DMS79 treated with DMSO at 0.1 percent for 48 hours (cell line): ENCODE data around the gene PLK4.
"Not testable (repeated sequence)": the region's sequence is repeated elsewhere in the genome, so short reads cannot be mapped to it uniquely, and the experiment has no call there.

Source experiments
- DNase-seq: peaks from one replicate; lab custom pipeline; 2025; lab: John Stamatoyannopoulos, UW

Gene PLK4

GRCh38 chr4:127880763-127881562, at the start of gene PLK4:
PLK4 (plus strand) TSS chr4:127880893; CDS start chr4:127881135, 242 bp downstream.
- peak; percentile 79 for DNase-seq

- no peak for DNase-seq
Measured at GRCh38 chr4:127832585-127832984, 48.1 kb upstream of the PLK4 start.

- DNase-seq: no peak
Measured at GRCh38 chr4:127843704-127844600, 36.7 kb upstream of the PLK4 start.

GRCh38 chr4:127844601-127845116, 36.0 kb upstream of the PLK4 start:
- no peak for DNase-seq

GRCh38 chr4:127846061-127846460, 34.6 kb upstream of the PLK4 start:
- no peak for DNase-seq

- no peak for DNase-seq
Measured at GRCh38 chr4:127846765-127847164, 33.9 kb upstream of the PLK4 start.

GRCh38 chr4:127849505-127850234, 31.0 kb upstream of the PLK4 start:
- DNase-seq: peak; percentile 0

- DNase-seq: no peak
Measured at GRCh38 chr4:127852661-127853060, 28.0 kb upstream of the PLK4 start.

- DNase-seq: no peak
Measured at GRCh38 chr4:127856196-127856812, 24.4 kb upstream of the PLK4 start.

GRCh38 chr4:127856813-127857447, 23.8 kb upstream of the PLK4 start:
- no peak for DNase-seq

GRCh38 chr4:127857641-127858040, 23.1 kb upstream of the PLK4 start:
- no peak for DNase-seq

GRCh38 chr4:127868196-127868595, 12.5 kb upstream of the PLK4 start:
- DNase-seq: no peak

GRCh38 chr4:127870281-127870680, 10.4 kb upstream of the PLK4 start:
- DNase-seq: no peak

- DNase-seq: no peak
Measured at GRCh38 chr4:127870688-127871087, 10.0 kb upstream of the PLK4 start.

GRCh38 chr4:127875791-127876190, 4.9 kb upstream of the PLK4 start:
- no peak for DNase-seq

GRCh38 chr4:127881563-127881864, 821 bp downstream of the PLK4 start:
- DNase-seq: no peak

GRCh38 chr4:127888559-127888958, 7.9 kb downstream of the PLK4 start:
- DNase-seq: no peak

GRCh38 chr4:127889903-127890302, 9.2 kb downstream of the PLK4 start:
- no peak for DNase-seq

GRCh38 chr4:127896069-127896468, 15.4 kb downstream of the PLK4 start:
- no peak for DNase-seq

GRCh38 chr4:127896528-127896927, 15.8 kb downstream of the PLK4 start:
- no peak for DNase-seq

- DNase-seq: not testable (repeated sequence)
Measured at GRCh38 chr4:127899682-127900081, 19.0 kb downstream of the PLK4 start.
